H1 (cell line): Measurements from ENCODE around the gene ACADVL. TPM values are rescaled to one million over a fixed set of nuclear protein-coding genes. Genes with fewer than 3 reads are reported as not detected.

Source experiments
- CTCF ChIP-seq, 3 experiments: IDR thresholded peaks; 1 replicate in 2 of 3; 2 replicates in 1 of 3; pipeline versions ENCODE4 v1.5.1 to v1.6.1; 2011; ENCODE audit warnings: low read length in 3 of 3, mild to moderate bottlenecking in 3 of 3, inconsistent platforms in 2 of 3, low read depth in 1 of 3, moderate library complexity in 1 of 3; ENCODE audit not compliant: insufficient read depth in 1 of 3; ENCODE audit errors: control extremely low read depth in 1 of 3
- JUN ChIP-seq: IDR thresholded peaks from 2 replicates; pipeline ENCODE4 v1.6.1; 2011; ENCODE audit warnings: low read depth, mild to moderate bottlenecking, improper control_type of control experiment, low read length
- KDM1A ChIP-seq: fragments of 200-600, 300-600 bp; sonication (generic); IDR thresholded peaks from 2 replicates; pipeline ENCODE4 v1.7.1; 2016; ENCODE audit warnings: mild to moderate bottlenecking, low read length, borderline replicate concordance
- SIN3A ChIP-seq, 2 experiments: IDR thresholded peaks in 1 of 2; conservative IDR thresholded peaks in 1 of 2; 2 replicates each; pipeline ENCODE4 v1.6.1; 2011 to 2012; ENCODE audit warnings: low read length in 2 of 2, improper control_type of control experiment in 1 of 2, low read depth in 1 of 2, mild to moderate bottlenecking in 1 of 2
- polyA plus RNA-seq, 7 experiments: library from polyadenylated mRNA; depleted of rRNA in 3 of 7; stranded (reverse) in 5 of 7; unstranded in 2 of 7; fragments of >200 nt in 5 of 7; fragments of 200-250 nt in 2 of 7; gene quantifications; 1 replicate in 5 of 7; 2 replicates in 1 of 7; 4 replicates in 1 of 7; pipeline versions ENCODE4 v1.2.1 to v1.2.3, GENCODE V29; 2011 to 2013; ENCODE audit warnings: missing spikeins in 2 of 7, mixed read lengths in 2 of 7
- total RNA-seq: library from RNA; stranded (reverse); fragmentation: NEBNext Ultra II Directional; extraction: Animal tissue kit (Norgen Biotek cat#: 25700); gene quantifications from 2 replicates; pipeline ENCODE4 v1.2.1, GENCODE V29; 2021

The ACADVL gene
- total and polyA plus RNA-seq, 2 of the 8 experiments (the other 6 are each of a cell fraction or from before 2014, with no cell fraction given) = 181 to 231 TPM

DNA sequence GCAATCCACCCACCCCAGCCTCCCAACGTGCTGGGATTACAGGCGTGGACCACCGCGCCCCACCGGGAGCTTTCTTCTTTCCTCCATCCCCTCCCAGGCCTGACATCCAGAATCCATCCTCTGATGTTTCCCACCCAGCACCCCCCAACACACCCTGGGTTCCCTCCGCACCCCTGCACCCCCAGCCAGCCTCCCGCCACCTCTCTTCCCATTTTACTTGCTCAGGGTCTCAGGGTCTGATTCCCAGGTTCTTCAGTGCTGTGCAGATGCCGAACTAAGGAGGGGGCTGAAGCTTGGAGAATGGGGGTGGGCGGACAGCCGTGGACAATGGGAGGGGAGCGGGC, 40.8 kb upstream of the ACADVL start (continued):
- TF ChIP-seq SIN3A (conservative IDR thresholded peaks at IDR 0.05 in 1 of 2, IDR thresholded peaks at IDR 0.05 in 1 of 2; ENCODE audit: low read depth in 1 of 2, low read length in 2 of 2) = no peak
- no peak for TF ChIP-seq JUN
- TF ChIP-seq KDM1A = no peak
- no peak for TF ChIP-seq CTCF (IDR thresholded peaks at IDR 0.05; ENCODE audit: control extremely low read depth in 1 of 3, insufficient read depth in 1 of 3, low read depth in 1 of 3, low read length in 3 of 3)
